Smooth muscle cell (in vitro differentiated cells): ENCODE results near the gene ABHD17A. TPM values are rescaled to one million over a fixed set of nuclear protein-coding genes. Genes with fewer than 3 reads are reported as not detected.

Experiments used
- DNase-seq: peaks from one replicate; lab custom pipeline; 2025; ENCODE audit not compliant: unreplicated experiment; lab: John Stamatoyannopoulos, UW
- H2AFZ ChIP-seq: fragments of 200-600 bp; sonication (generic); 2 replicates; pipeline ENCODE4 v1.6.0; 2016; ENCODE audit warnings: antibody characterized with exemption, low read depth, mild to moderate bottlenecking
- H3F3A ChIP-seq: fragments of 200-600 bp; sonication (generic); 2 replicates; pipeline ENCODE4 v1.6.0; 2017; ENCODE audit warnings: antibody characterized with exemption, low read depth
- H3K27ac ChIP-seq: fragments of 200-600 bp; sonication (generic); 2 replicates; pipeline ENCODE4 v1.5.1; 2016; ENCODE audit warnings: low read depth, mild to moderate bottlenecking
- H3K27me3 ChIP-seq: fragments of 200-600 bp; sonication (generic); 2 replicates; pipeline ENCODE4 v1.6.1; 2016; ENCODE audit warnings: low read depth, mild to moderate bottlenecking
- H3K36me3 ChIP-seq: fragments of 200-600 bp; sonication (generic); 2 replicates; pipeline ENCODE4 v1.5.1; 2016; ENCODE audit warnings: low read depth
- H3K4me1 ChIP-seq: fragments of 200-600 bp; sonication (generic); 2 replicates; pipeline ENCODE4 v1.5.1; 2016; ENCODE audit warnings: low read depth
- H3K4me2 ChIP-seq: fragments of 200-600 bp; sonication (generic); 2 replicates; pipeline ENCODE4 v1.6.0; 2016; ENCODE audit warnings: mild to moderate bottlenecking
- H3K4me3 ChIP-seq: fragments of 200-600 bp; sonication (generic); 2 replicates; pipeline ENCODE4 v1.5.1; 2016; ENCODE audit warnings: mild to moderate bottlenecking
- H3K79me2 ChIP-seq: fragments of 200-600 bp; sonication (generic); 2 replicates; pipeline ENCODE4 v1.6.0; 2016; ENCODE audit warnings: low read depth, mild to moderate bottlenecking
- H3K9ac ChIP-seq: fragments of 200-600 bp; sonication (generic); 2 replicates; pipeline ENCODE4 v1.6.0; 2016; ENCODE audit warnings: low read depth
- H3K9me3 ChIP-seq: fragments of 200-600 bp; sonication (generic); replicated peaks from 2 replicates; pipeline ENCODE4 v1.5.1; 2016; ENCODE audit warnings: low read depth
- H4K20me1 ChIP-seq: fragments of 200-600 bp; sonication (generic); 2 replicates; pipeline ENCODE4 v1.6.0; 2016; ENCODE audit warnings: low read depth
- WGBS: methylation state at CpG from one replicate; pipeline ENCODE4 v1.1.7; 2016; ENCODE audit warnings: low lambda C conversion rate; 5-methylcytosine and 5-hydroxymethylcytosine counted together
- polyA plus RNA-seq: library from polyadenylated mRNA; unstranded; fragments of >200 nt; fragmentation: Nextera tagmentation; extraction: Ambion mirVana; gene quantifications from 2 replicates; pipeline ENCODE4 v1.2.1, GENCODE V29; 2016
- total RNA-seq: library from RNA; depleted of rRNA; stranded (reverse); fragments of >200 nt; gene quantifications from 2 replicates; pipeline ENCODE4 v1.2.3, GENCODE V29; 2014
- TF ChIP-seq, protein P1 (sequence below): fragments of 200-600 bp; sonication (generic); IDR thresholded peaks from 2 replicates; pipeline ENCODE4 v1.5.1; 2017; ENCODE audit warnings: borderline replicate concordance, mild to moderate bottlenecking, antibody characterized with exemption; ENCODE audit not compliant: insufficient read depth, poor library complexity, severe bottlenecking

The ABHD17A gene
- total and polyA plus RNA-seq, 2 experiments from 2014 or later, result 42.9 to 106 TPM

DNA sequence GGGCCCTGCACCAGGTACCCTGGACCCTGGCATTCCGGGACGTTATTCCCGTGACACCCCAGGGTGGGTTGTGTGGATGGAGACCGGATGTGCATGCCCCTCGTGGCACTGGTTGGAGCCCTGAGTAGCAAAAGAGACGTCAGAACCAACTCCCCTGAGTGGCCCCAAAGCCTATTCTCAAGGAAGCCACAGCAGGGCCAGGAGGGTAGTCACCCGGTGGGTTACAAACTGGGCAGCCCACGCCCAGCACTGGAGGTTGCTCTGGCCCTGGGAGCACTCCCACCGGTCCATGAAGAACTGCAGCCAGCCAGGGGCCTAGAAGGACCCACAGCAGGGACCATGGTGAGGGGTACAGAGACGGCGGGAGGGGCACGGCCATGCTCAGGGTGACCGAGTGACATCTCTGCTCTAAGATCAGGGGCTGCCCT is 29.5 kb downstream of the ABHD17A start:
- Histone ChIP-seq H3K4me3 (peak overlapping the region; percentile 18), H3K4me1 (peaks cover 63% of the 10 kb centered on the region), H3K27ac (peak overlapping the region; percentile 57), H3K9me3 (no peaks in the 10 kb centered on the region), H3K9ac (peak overlapping the region; percentile 28), H4K20me1 (peaks cover 72% of the 10 kb centered on the region), H3F3A (peaks cover 3% of the 10 kb centered on the region), H3K27me3 (no peaks in the 10 kb centered on the region), H3K4me2 (peak overlapping the region; percentile 97), H3K79me2 (peaks cover 70% of the 10 kb centered on the region), H2AFZ (no peak overlapping the region), H3K36me3 (no peaks in the 10 kb centered on the region)
- TF ChIP-seq, protein P1, sequence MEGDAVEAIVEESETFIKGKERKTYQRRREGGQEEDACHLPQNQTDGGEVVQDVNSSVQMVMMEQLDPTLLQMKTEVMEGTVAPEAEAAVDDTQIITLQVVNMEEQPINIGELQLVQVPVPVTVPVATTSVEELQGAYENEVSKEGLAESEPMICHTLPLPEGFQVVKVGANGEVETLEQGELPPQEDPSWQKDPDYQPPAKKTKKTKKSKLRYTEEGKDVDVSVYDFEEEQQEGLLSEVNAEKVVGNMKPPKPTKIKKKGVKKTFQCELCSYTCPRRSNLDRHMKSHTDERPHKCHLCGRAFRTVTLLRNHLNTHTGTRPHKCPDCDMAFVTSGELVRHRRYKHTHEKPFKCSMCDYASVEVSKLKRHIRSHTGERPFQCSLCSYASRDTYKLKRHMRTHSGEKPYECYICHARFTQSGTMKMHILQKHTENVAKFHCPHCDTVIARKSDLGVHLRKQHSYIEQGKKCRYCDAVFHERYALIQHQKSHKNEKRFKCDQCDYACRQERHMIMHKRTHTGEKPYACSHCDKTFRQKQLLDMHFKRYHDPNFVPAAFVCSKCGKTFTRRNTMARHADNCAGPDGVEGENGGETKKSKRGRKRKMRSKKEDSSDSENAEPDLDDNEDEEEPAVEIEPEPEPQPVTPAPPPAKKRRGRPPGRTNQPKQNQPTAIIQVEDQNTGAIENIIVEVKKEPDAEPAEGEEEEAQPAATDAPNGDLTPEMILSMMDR, result no peak
- WGBS, result 42% methylated on average over 13 of the region's 13 CpGs
- no peak for DNase-seq

DNA sequence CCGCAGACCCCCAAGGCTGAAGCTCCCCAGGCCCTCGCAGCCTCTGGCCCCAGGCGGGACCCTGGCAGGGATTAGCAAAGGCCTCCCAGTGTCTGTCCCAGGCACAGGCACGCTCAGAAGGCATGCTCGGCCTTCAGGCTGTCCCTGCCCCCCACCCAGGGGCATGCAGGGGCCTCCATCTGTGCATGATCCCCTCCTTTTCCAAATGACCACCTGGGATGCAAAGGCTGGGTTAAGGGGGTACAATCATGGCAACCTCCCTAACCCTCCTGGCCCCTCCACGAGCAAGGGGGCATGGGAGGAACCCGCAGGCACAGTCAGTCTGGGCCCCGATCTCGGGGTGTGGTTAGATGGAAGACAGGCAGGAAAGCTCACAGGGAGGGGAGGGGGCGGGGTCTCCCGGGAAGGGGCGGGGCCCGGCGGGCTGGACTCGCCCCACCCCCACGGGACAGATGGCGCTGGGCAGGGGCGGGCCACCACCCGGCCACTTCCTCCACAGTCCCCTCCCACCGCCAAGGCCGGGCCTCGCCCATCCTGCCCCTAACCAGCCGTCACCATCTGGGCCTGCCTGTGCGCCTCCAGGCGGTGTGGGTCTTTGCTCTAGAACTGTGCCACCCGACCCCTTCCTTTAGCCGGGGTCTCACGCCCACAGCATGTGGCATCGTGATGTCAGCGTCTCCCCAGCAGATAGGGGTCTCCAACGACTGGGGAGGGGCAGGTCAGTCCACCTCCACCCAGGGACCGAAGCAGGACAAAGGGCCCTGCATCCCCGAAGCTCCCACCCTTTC is 30.1 kb downstream of the ABHD17A start:
- Histone ChIP-seq H3K27me3 (no peaks in the 10 kb centered on the region), H3F3A (peaks cover 6% of the 10 kb centered on the region), H3K9me3 (no peaks in the 10 kb centered on the region), H3K4me2 (peak overlapping the region; percentile 97), H4K20me1 (peaks cover 66% of the 10 kb centered on the region), H3K9ac (no peak overlapping the region), H3K36me3 (no peaks in the 10 kb centered on the region), H3K27ac (peak overlapping the region; percentile 57), H2AFZ (no peak overlapping the region), H3K79me2 (peaks cover 64% of the 10 kb centered on the region), H3K4me1 (peaks cover 57% of the 10 kb centered on the region), H3K4me3 (peak overlapping the region; percentile 32)
- peak; percentile 90 for DNase-seq
- WGBS, result 15% methylated on average over 22 of the region's 33 CpGs
- TF ChIP-seq, protein P1, result no peak

DNA sequence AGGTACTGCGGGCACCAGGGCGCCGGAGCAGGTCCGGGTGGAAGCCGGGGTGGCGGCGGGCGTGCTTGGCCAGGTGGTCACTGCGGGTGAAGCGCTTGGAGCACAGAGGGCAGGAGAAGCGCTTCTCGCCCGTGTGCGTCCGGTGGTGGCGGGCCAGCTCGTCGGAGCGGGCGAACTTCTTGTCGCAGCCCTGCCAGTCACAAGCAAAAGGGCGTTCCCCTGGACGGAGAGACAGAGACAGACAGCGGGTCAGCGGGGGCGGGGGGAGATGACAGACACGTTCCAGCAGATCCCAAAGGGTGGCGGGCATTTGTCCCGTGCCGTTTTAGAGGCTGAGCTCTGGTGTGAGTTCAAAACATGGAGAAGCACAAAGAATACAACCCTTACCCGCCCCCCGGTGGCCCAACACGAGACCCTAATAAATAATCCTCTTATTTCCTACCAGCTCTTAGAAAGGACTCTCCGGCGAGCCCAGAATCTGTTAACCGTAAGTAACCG is 30.7 kb downstream of the ABHD17A start:
- peaks cover 59% of the 10 kb centered on the region for H4K20me1 ChIP-seq
- peak overlapping the region; percentile 52 for H3K27ac ChIP-seq
- WGBS, result 54% methylated on average over 25 of the region's 37 CpGs
- no peaks in the 10 kb centered on the region for H3K9me3 ChIP-seq
- TF ChIP-seq, protein P1, result no peak
- H3F3A ChIP-seq, result peaks cover 6% of the 10 kb centered on the region
- no peaks in the 10 kb centered on the region for H3K36me3 ChIP-seq
- no peak overlapping the region for H3K9ac ChIP-seq
- H3K4me1 ChIP-seq, result peaks cover 51% of the 10 kb centered on the region
- no peaks in the 10 kb centered on the region for H3K27me3 ChIP-seq
- peak overlapping the region; percentile 97 for H3K4me2 ChIP-seq
- H3K79me2 ChIP-seq, result peaks cover 57% of the 10 kb centered on the region
- H3K4me3 ChIP-seq, result peak overlapping the region; percentile 32
- peak; percentile 39 for DNase-seq
- H2AFZ ChIP-seq, result no peak overlapping the region
